Measurements from ENCODE around the gene SIGLEC8.

DNA sequence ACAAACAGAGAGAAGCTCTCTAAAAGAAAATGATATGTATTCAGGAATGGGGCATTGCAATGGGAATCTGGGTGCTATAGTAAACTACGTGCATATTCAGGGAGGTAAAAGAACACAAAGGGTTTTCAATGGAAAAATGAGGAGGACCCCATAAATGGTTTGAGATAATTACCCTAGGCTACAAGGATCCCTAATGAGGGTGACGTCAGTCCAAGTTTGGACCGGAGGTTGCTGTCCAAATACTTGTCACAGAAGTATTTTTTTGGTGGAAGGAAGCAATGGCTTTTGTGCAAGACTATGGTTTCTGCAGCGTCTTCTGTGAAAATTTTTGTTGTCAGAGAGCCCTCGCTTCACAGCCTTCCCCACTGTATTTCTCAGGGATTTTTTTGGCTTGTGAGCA, 19.1 kb upstream of the SIGLEC8 start:
- TF ChIP-seq, protein P1, sequence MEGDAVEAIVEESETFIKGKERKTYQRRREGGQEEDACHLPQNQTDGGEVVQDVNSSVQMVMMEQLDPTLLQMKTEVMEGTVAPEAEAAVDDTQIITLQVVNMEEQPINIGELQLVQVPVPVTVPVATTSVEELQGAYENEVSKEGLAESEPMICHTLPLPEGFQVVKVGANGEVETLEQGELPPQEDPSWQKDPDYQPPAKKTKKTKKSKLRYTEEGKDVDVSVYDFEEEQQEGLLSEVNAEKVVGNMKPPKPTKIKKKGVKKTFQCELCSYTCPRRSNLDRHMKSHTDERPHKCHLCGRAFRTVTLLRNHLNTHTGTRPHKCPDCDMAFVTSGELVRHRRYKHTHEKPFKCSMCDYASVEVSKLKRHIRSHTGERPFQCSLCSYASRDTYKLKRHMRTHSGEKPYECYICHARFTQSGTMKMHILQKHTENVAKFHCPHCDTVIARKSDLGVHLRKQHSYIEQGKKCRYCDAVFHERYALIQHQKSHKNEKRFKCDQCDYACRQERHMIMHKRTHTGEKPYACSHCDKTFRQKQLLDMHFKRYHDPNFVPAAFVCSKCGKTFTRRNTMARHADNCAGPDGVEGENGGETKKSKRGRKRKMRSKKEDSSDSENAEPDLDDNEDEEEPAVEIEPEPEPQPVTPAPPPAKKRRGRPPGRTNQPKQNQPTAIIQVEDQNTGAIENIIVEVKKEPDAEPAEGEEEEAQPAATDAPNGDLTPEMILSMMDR (IDR thresholded peaks at IDR 0.05): no peak
- no peak for TF ChIP-seq POLR2A (IDR thresholded peaks at IDR 0.05)
